Fibroblast of lung (primary cell): ENCODE data around the gene RRAGD. TPM values are rescaled to one million over a fixed set of nuclear protein-coding genes. Genes with fewer than 3 reads are reported as not detected.
A peak's percentile ranks its signal among the peaks of the same experiment; 100 is the strongest.

Experiments used
- DNase-seq, 2 donors: peaks; one replicate each; pipeline versions ENCODE4 v3.0.0 to v3.0.0-alpha.2; 2010; ENCODE audit warnings: low read depth in 2 of 2
- H2AFZ ChIP-seq: 2 replicates; pipeline ENCODE4 v1.5.1; 2012; ENCODE audit warnings: low read length, control low read depth, inconsistent platforms
- H3K27ac ChIP-seq: 2 replicates; pipeline ENCODE4 v1.5.1; 2011; ENCODE audit warnings: low read length, control low read depth; ENCODE audit not compliant: insufficient read depth
- H3K27me3 ChIP-seq: 2 replicates; pipeline ENCODE4 v1.5.1; 2011; ENCODE audit warnings: mild to moderate bottlenecking, low read length; ENCODE audit not compliant: control insufficient read depth, insufficient read depth
- H3K36me3 ChIP-seq: 2 replicates; pipeline ENCODE4 v1.5.1; 2011; ENCODE audit warnings: low read length; ENCODE audit not compliant: control insufficient read depth, insufficient read depth
- H3K4me1 ChIP-seq: 2 replicates; pipeline ENCODE4 v1.5.1; 2011; ENCODE audit warnings: low read length; ENCODE audit not compliant: control insufficient read depth, insufficient read depth; ENCODE audit errors: extremely low read depth
- H3K4me2 ChIP-seq: 2 replicates; pipeline ENCODE4 v1.5.1; 2011; ENCODE audit warnings: low read length, control low read depth; ENCODE audit not compliant: insufficient read depth; ENCODE audit errors: extremely low read depth
- H3K4me3 ChIP-seq, 4 experiments: fragments of 200-600 bp in 1 of 4; sonication (generic) in 1 of 4; replicated peaks in 1 of 4; 2 replicates each; pipeline ENCODE4 v1.5.1; 2011 to 2016; ENCODE audit warnings: low read length in 4 of 4, low read depth in 3 of 4, mild to moderate bottlenecking in 3 of 4, control low read depth in 2 of 4, inconsistent platforms in 1 of 4, mixed read lengths in 1 of 4; ENCODE audit not compliant: insufficient read depth in 1 of 4; ENCODE audit errors: control extremely low read depth in 1 of 4
- H3K79me2 ChIP-seq: 2 replicates; pipeline ENCODE4 v1.5.1; 2012; ENCODE audit warnings: mild to moderate bottlenecking, low read length, inconsistent platforms; ENCODE audit not compliant: control insufficient read depth, insufficient read depth
- H3K9ac ChIP-seq: 2 replicates; pipeline ENCODE4 v1.5.1; 2011; ENCODE audit warnings: mild to moderate bottlenecking, low read length, control low read depth; ENCODE audit not compliant: insufficient read depth
- H3K9me3 ChIP-seq: 2 replicates; pipeline ENCODE4 v1.5.1; 2012; ENCODE audit warnings: low read depth, low read length; ENCODE audit not compliant: control insufficient read depth, insufficient read depth
- H4K20me1 ChIP-seq: 2 replicates; pipeline ENCODE4 v1.5.1; 2011; ENCODE audit warnings: low read length; ENCODE audit not compliant: control insufficient read depth, insufficient read depth; ENCODE audit errors: extremely low read depth
- CTCF ChIP-seq, 2 donors: IDR thresholded peaks in 1 of 2; conservative IDR thresholded peaks in 1 of 2; 1 replicate in 1 of 2; 2 replicates in 1 of 2; pipeline ENCODE4 v1.5.1; 2011 to 2012; ENCODE audit warnings: low read length in 2 of 2, control low read depth in 1 of 2, inconsistent platforms in 1 of 2, low read depth in 1 of 2, mild to moderate bottlenecking in 1 of 2
- EZH2 ChIP-seq: IDR thresholded peaks from 2 replicates; pipeline ENCODE4 v1.5.1; 2012; ENCODE audit warnings: low read length, control low read depth, mild to moderate bottlenecking; ENCODE audit errors: missing control alignments
- polyA plus RNA-seq, 2 donors: library from polyadenylated mRNA; depleted of rRNA in 1 of 2; stranded (reverse) in 1 of 2; unstranded in 1 of 2; fragments of >200 nt; gene quantifications; 2 replicates each; pipeline ENCODE4 v1.2.1, GENCODE V29; 2011 to 2012; ENCODE audit warnings: missing spikeins in 1 of 2
- total RNA-seq: library from RNA; depleted of rRNA; stranded (reverse); fragments of >200 nt; gene quantifications from 2 replicates; pipeline ENCODE4 v1.2.1, GENCODE V29; 2014

RRAGD gene
- total and polyA plus RNA-seq, 2 donors (not counting 1 experiment from before 2014, with no cell fraction given): 0.07 to 1.8 TPM

DNA sequence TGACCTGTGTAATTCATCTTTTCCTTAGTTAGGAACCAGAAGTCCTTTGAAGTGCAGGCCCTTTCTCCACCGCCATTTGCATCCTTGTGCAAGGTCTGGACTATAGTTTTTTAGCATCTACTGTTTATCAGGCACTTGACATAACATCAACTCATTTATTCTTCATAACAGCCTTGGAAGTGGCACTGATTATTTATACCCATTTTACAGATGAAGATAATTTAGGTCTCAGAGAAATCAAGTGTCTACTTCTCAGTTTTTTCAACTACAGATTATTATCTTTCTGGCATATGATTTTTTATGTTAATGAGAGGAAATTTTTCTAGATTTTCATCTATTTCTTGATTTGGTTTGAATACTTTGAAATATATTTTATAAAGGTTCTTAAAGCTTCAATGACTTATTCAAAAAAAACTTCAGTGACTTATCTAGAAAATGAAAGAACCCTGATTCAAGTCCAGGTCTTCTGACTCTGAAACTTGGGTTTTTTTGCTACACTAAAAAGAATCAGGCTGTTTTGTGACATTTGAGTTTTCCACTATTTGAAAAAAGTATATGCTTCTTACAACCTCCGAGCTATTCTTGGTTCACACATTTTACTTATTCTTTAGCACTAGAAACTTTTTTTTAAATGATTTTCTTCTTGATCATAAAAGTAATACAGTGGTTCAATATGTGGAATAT lies 56.4 kb downstream of the RRAGD start:
- Histone ChIP-seq H3K4me1 (no peaks in the 10 kb centered on the region), H3K4me2 (no peak overlapping the region), H2AFZ (no peak overlapping the region), H3K79me2 (peaks cover 17% of the 10 kb centered on the region), H3K27ac (no peak overlapping the region), H3K27me3 (no peaks in the 10 kb centered on the region), H3K36me3 (no peaks in the 10 kb centered on the region), H3K9ac (no peak overlapping the region), H4K20me1 (no peaks in the 10 kb centered on the region), H3K9me3 (no peaks in the 10 kb centered on the region), H3K4me3 (no peak overlapping the region)
- no peak for DNase-seq
- TF ChIP-seq EZH2 (no peak), CTCF (conservative IDR thresholded peaks at IDR 0.05 in 1 of 2, IDR thresholded peaks at IDR 0.05 in 1 of 2; ENCODE audit: low read depth in 1 of 2, low read length in 2 of 2) (no peak)

- TF ChIP-seq CTCF (conservative IDR thresholded peaks at IDR 0.05 in 1 of 2, IDR thresholded peaks at IDR 0.05 in 1 of 2; ENCODE audit: low read depth in 1 of 2, low read length in 2 of 2) (no peak), EZH2 (no peak)
- Histone ChIP-seq H3K36me3 (no peaks in the 10 kb centered on the region), H2AFZ (no peak overlapping the region), H3K27ac (no peak overlapping the region), H3K27me3 (no peaks in the 10 kb centered on the region), H3K9me3 (no peaks in the 10 kb centered on the region), H4K20me1 (no peaks in the 10 kb centered on the region), H3K4me2 (no peak overlapping the region), H3K79me2 (peaks cover 35% of the 10 kb centered on the region), H3K9ac (no peak overlapping the region), H3K4me3 (peak overlapping the region in 1 of 4 experiments; percentile 78), H3K4me1 (no peaks in the 10 kb centered on the region)
- no peak for DNase-seq
Measured at GRCh38 chr6:89353702-89354392, 58.2 kb downstream of the RRAGD start.

DNA sequence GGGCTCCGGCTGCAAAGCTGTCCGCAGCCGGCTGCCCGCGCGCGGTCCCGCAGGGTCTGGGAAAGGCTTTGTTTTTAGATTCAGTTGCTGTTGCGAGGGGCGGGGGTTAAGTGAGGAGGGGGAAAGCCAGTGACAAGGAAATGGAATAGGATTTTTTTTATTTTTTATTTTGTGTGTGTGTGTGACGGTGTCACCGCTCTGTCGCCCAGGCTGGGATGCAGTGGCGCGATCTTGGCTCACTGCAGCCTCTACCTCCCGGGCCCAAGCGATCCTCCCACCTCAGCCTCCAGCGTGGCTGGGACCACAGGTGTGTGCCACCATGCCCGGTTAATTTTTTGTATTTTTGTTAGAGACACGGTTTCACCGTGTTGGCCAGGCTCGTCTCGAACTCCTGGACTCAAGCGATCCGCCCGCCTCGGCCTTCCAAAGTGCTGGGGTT lies 58.9 kb downstream of the RRAGD start:
- no peak for DNase-seq
- H3K9ac ChIP-seq: peak overlapping the region; percentile 98
- H3K9me3 ChIP-seq: no peaks in the 10 kb centered on the region
- no peak for TF ChIP-seq CTCF (conservative IDR thresholded peaks at IDR 0.05 in 1 of 2, IDR thresholded peaks at IDR 0.05 in 1 of 2; ENCODE audit: low read depth in 1 of 2, low read length in 2 of 2)
- no peak for TF ChIP-seq EZH2
- H3K79me2 ChIP-seq: peaks cover 41% of the 10 kb centered on the region
- no peaks in the 10 kb centered on the region for H3K27me3 ChIP-seq
- H4K20me1 ChIP-seq: no peaks in the 10 kb centered on the region
- peak overlapping the region; percentile 38 to 78 (median 73) for H3K4me3 ChIP-seq
- no peaks in the 10 kb centered on the region for H3K4me1 ChIP-seq
- H3K4me2 ChIP-seq: peak overlapping the region; percentile 72
- H3K36me3 ChIP-seq: no peaks in the 10 kb centered on the region
- no peak overlapping the region for H2AFZ ChIP-seq
- H3K27ac ChIP-seq: peak overlapping the region; percentile 93
